Measurements from ENCODE around the gene AGR3.

Gene AGR3

GRCh38 chr7:16905300-16906044 is 23.7 kb upstream of the AGR3 start (continued):
- no peak for TF ChIP-seq ZNF514 (tag by site-specific recombination; IDR thresholded peaks at IDR 0.05)

- ChIA-PET POLR2A (no interaction called here), CTCF (interaction anchor here (3.1 kb wide), 1 partner anchor 13 kb away, joined by 14 read pairs; no protein-coding TSS in a partner anchor)
- Histone ChIP-seq H3K9me3 (ENCODE audit: control insufficient read depth, insufficient read depth, low read depth, low read length) (no peaks in the 10 kb centered on the region), H3K27ac (ENCODE audit: extremely low read depth, low read depth, low read length) (no peak overlapping the region), H3K4me1 (ENCODE audit: control insufficient read depth, insufficient read depth, low read length) (peaks cover 7% of the 10 kb centered on the region), H3K36me3 (ENCODE audit: control insufficient read depth in 2 of 2, insufficient read depth in 1 of 2, low read length in 2 of 2) (no peaks in the 10 kb centered on the region), H3K4me3 (ENCODE audit: low read depth, low read length) (no peak overlapping the region)
- TF ChIP-seq ZSCAN30 (tag by site-specific recombination; IDR thresholded peaks at IDR 0.05) (no peak), ZNF449 (tag by site-specific recombination; IDR thresholded peaks at IDR 0.05) (no peak), HOXA7 (CRISPR knock-in tag; IDR thresholded peaks at IDR 0.05; ENCODE audit: borderline replicate concordance) (no peak), ZSCAN18 (tag by site-specific recombination; IDR thresholded peaks at IDR 0.05) (no peak), OVOL3 (tag by site-specific recombination; IDR thresholded peaks at IDR 0.05) (no peak), ZNF791 (tag by site-specific recombination; IDR thresholded peaks at IDR 0.05) (no peak), ZFP41 (tag by site-specific recombination; IDR thresholded peaks at IDR 0.05; ENCODE audit: borderline replicate concordance) (no peak), ZNF830 (tag by site-specific recombination; IDR thresholded peaks at IDR 0.05; ENCODE audit: low read depth) (no peak), ZNF157 (tag by site-specific recombination; IDR thresholded peaks at IDR 0.05) (no peak)
These were observed 22.3 kb upstream of the AGR3 start for GRCh38 chr7:16904076-16904475.

GRCh38 chr7:16900209-16900768 is 18.5 kb upstream of the AGR3 start:
- H3K9me3 ChIP-seq (ENCODE audit: control insufficient read depth, insufficient read depth, low read depth, low read length) = no peaks in the 10 kb centered on the region
- peaks cover 4% of the 10 kb centered on the region for H3K4me1 ChIP-seq (ENCODE audit: control insufficient read depth, insufficient read depth, low read length)
- H3K4me3 ChIP-seq (ENCODE audit: low read depth, low read length) = no peak overlapping the region
- CTCF ChIA-PET = interaction anchor here (0.6 to 4.5 kb wide), 4 partner anchors 9 to 205 kb away, joined by 3 to 19 read pairs (median 4); no protein-coding TSS in a partner anchor
- no peak overlapping the region for H3K27ac ChIP-seq (ENCODE audit: extremely low read depth, low read depth, low read length)
- TF ChIP-seq ZNF791 (tag by site-specific recombination; IDR thresholded peaks at IDR 0.05) (no peak), ZNF426 (tag by site-specific recombination; IDR thresholded peaks at IDR 0.05) (no peak), ZNF692 (tag by site-specific recombination; IDR thresholded peaks at IDR 0.05) (no peak), ZNF433 (tag by site-specific recombination; IDR thresholded peaks at IDR 0.05; ENCODE audit: low read depth) (no peak), ZNF610 (tag by site-specific recombination; IDR thresholded peaks at IDR 0.05; ENCODE audit: borderline replicate concordance) (no peak)
- POLR2A ChIA-PET = no interaction called here
- no peaks in the 10 kb centered on the region for H3K36me3 ChIP-seq (ENCODE audit: control insufficient read depth in 2 of 2, insufficient read depth in 1 of 2, low read length in 2 of 2)

Data from HEK293 (cell line).